ENCODE measurements around the gene UBE2D3.

UBE2D3 gene

DNA sequence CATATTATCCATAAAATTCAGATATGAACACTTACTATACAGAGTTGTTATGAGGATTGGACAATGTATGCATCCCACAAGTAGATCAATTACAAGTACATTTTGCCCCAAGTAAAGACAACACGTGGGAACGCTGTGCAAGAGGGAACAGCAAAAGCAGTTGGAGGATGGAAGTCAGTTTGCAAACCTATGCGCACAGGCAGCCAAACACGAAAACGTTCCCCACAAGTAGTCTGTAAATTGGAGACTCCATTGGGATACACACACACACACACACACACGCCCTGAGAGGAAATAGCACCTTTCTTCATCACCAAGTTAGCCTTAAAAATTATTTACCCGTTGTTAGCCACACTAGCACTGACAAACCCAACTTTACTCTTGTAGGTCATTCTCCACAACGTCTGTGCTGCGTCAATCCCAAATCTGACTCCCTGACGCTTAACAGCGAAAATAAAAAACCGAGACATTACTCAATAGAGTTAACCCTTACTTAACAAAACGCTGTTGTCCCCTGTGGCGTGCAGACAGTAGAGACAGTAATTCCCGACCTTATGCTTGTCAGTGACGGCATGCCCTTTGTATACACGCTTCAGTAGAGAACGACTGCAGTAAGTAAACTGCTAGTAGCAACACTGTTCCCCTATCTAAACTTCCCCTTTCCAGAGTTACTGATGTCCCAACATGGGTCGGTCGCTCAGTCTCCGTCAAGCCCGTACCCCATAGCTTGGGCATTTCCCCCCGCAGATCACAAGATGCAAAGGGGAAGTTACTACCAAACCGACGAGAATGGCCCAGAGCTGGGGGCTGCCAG, 67.3 kb downstream of the UBE2D3 start:
- TF ChIP-seq, protein P1, sequence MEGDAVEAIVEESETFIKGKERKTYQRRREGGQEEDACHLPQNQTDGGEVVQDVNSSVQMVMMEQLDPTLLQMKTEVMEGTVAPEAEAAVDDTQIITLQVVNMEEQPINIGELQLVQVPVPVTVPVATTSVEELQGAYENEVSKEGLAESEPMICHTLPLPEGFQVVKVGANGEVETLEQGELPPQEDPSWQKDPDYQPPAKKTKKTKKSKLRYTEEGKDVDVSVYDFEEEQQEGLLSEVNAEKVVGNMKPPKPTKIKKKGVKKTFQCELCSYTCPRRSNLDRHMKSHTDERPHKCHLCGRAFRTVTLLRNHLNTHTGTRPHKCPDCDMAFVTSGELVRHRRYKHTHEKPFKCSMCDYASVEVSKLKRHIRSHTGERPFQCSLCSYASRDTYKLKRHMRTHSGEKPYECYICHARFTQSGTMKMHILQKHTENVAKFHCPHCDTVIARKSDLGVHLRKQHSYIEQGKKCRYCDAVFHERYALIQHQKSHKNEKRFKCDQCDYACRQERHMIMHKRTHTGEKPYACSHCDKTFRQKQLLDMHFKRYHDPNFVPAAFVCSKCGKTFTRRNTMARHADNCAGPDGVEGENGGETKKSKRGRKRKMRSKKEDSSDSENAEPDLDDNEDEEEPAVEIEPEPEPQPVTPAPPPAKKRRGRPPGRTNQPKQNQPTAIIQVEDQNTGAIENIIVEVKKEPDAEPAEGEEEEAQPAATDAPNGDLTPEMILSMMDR (IDR thresholded peaks at IDR 0.05) = no peak

DNA sequence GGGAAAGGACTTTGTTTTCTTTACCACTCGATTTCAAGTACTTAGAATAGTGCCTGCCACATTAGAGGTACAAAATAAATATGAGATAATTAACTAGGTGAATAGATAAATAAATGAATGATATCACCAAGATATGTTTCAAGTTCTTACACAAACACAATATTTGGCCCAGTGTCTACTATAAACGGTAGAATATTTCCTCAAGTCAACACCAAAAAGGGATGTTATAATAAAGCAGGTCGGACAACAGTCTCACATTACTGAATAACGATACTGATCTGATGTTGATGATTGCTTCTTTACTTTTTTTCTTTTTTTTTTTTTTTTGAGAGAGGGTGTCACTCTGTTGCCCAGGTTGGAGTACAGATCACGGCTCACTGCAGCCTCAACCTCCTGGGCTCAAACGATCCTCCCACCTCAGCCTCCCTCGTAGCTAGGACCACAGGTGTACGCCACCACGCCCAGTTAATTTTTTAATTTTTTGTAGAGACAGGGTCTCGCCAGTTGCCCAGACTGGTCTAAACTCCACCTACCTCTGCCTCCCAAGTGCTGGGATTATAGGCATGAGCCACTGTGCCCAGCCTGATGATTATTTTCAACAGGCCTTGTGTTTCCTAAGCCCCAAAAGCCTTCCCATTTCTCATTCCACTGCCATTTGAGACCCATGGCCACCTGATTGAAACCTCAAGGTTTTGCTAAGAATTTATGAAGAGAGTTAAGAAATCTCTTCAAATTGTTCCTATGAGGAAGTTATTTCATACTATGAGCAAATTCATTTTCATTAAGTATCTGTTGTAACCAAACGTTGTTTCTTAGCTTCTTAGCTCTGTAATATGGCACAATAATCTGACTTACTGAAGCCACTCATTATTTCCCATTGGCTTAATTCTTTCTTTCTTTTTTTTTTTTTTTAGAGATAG, 68.8 kb downstream of the UBE2D3 start:
- TF ChIP-seq, protein P1 (IDR thresholded peaks at IDR 0.05) = no peak

DNA sequence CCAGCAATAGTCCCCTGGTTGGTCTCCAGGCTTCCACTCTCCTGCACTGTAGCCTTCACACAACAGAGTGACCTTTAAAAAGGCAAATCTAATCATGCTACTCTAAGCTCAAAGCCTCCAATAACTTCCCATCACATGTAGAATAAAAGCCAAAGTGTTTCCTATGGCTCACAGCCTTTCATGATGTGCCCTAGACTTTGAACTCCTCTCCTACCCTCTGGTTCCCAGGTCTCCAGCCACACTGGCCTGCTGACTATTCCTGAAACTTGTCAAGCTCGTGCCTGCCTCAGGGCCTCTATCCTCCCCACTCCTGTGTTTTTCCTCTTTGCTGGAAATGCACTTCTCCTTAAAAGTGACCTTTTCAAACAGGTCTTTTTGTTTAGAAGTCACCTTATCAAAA, 69.7 kb downstream of the UBE2D3 start:
- TF ChIP-seq, protein P1 (IDR thresholded peaks at IDR 0.05) = no peak

DNA sequence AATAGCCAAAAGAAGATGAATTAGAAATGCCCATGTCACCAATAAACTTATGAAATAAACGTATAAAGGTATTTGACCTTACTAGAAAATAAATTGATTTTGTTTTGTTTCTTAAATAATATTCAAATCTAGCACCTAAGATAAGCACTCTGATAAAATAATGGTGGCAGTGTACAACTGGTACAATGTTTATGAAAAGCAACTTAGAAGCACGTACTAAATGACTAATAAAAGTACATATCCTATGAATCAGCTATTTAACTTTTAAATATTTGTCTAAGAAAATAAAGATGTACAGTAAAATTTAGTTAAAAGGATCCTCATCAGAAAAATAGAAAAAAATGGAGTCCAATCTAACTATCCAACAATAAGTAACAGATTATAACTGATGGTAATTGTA, 73.3 kb downstream of the UBE2D3 start:
- TF ChIP-seq, protein P1 (IDR thresholded peaks at IDR 0.05) = no peak

DNA sequence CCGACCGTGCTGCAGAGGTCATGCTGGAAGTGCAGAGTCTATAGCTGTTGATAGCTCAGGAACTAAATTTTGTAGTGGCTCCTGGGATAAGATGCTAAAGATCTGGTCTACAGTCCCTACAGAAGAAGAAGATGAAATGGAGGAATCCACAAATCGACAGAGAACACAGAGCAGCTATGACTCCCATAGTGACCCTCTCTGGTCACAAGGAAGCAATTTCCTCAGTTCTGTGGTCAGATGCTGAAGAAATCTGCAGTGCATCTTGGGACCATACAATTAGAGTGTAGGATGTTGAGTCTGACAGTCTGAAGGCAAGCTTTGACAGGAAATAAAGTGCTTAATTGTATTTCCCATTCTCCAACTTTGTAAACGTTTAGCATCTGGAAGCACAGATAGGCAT, 75.4 kb downstream of the UBE2D3 start:
- TF ChIP-seq, protein P1 (IDR thresholded peaks at IDR 0.05) = no peak
